Stimulated activated naive CD8-positive, alpha-beta T cell treated with anti-CD3 and anti-CD28 coated beads, Interleukin-15, Interleukin-2, amounts not matched to agents 100 ng/mL and 50 ng/mL, for 24 hours (primary cell): ENCODE measurements around the gene B3GALT5.

Source experiments
- H3K27ac Mint-ChIP-seq: one replicate; pipeline ENCODE4 v1.8.0; 2021; ENCODE audit warnings: mild to moderate bottlenecking, mixed read lengths
- H3K27me3 Mint-ChIP-seq: one replicate; pipeline ENCODE4 v1.8.0; 2021; ENCODE audit warnings: mixed read lengths
- H3K36me3 Mint-ChIP-seq: one replicate; pipeline ENCODE4 v1.8.0; 2021; ENCODE audit warnings: low read depth, mixed read lengths
- H3K4me1 Mint-ChIP-seq: one replicate; pipeline ENCODE4 v1.8.0; 2021; ENCODE audit warnings: low read depth, mixed read lengths
- H3K4me3 Mint-ChIP-seq: one replicate; pipeline ENCODE4 v1.8.0; 2021; ENCODE audit warnings: mild to moderate bottlenecking, mixed read lengths
- H3K9me3 Mint-ChIP-seq: one replicate; pipeline ENCODE4 v1.8.0; 2021; ENCODE audit warnings: mixed read lengths

Gene B3GALT5

DNA sequence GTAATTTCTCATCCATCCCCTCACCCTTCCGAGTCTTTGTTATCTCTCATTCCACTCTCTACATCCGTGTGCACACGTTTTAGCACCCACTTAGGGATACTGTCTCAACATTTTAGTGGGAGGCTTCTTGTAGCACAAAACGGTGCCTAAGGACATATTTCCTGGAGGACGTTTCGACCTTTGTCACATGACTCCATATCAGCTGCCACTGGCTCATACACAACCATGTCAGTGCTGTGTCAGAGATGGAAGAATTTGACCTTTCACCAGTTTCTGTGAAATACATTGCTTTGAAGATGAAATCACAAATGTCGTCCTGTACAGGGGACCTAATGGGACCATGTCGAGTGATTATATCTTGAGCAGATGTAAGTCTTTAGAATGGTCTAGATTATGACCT, 15.6 kb downstream of the B3GALT5 start:
- no peak overlapping the region for H3K27ac Mint-ChIP-seq
- no peaks in the 10 kb centered on the region for H3K36me3 Mint-ChIP-seq
- H3K4me1 Mint-ChIP-seq: no peaks in the 10 kb centered on the region
- peaks cover 6% of the 10 kb centered on the region for H3K9me3 Mint-ChIP-seq
- no peak overlapping the region for H3K4me3 Mint-ChIP-seq
- peaks cover 3% of the 10 kb centered on the region for H3K27me3 Mint-ChIP-seq

DNA sequence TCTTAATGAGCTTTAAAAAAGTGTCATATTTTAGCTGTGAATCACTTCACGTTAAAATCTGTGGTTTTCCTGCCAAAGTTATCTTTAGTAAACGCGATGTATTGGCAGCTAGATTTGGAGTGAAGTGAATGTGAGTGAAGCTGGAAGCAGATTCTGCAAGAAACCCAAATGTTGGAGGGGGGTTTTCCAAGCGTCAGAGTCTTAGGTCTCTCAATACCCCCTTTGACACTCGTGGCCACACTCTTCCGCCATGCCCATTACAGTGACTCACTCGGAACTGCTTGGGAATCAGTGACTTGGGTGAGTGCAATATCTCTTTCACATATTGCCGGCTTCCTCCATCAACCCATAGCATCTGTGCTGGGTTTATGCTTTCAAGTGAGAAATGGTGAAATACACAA, 17.5 kb downstream of the B3GALT5 start:
- Mint-ChIP-seq H3K4me3 (no peak overlapping the region), H3K27me3 (peaks cover 3% of the 10 kb centered on the region), H3K27ac (no peak overlapping the region), H3K4me1 (no peaks in the 10 kb centered on the region), H3K36me3 (no peaks in the 10 kb centered on the region), H3K9me3 (no peaks in the 10 kb centered on the region)

DNA sequence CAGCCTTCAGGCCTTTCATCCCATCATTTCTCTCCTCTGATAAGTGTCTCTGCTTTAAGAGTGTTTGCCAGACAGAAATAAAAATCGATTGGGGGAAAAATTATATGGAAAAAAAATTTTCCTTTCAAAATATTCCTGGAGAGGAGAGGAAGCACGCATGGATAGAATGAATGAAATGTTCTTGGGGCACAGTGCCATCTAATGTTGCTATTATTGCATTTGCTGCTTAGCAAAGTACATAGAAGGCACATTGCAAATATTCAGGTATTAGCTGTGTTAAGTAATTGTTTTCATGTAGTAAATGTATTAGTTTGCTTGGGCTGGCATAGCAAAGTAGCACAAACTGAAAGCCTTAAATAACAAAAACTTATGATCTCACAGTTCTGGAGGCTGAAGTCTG, 18.1 kb downstream of the B3GALT5 start:
- Mint-ChIP-seq H3K9me3 (no peaks in the 10 kb centered on the region), H3K36me3 (no peaks in the 10 kb centered on the region), H3K4me3 (no peak overlapping the region), H3K4me1 (no peaks in the 10 kb centered on the region), H3K27ac (no peak overlapping the region), H3K27me3 (peaks cover 3% of the 10 kb centered on the region)

DNA sequence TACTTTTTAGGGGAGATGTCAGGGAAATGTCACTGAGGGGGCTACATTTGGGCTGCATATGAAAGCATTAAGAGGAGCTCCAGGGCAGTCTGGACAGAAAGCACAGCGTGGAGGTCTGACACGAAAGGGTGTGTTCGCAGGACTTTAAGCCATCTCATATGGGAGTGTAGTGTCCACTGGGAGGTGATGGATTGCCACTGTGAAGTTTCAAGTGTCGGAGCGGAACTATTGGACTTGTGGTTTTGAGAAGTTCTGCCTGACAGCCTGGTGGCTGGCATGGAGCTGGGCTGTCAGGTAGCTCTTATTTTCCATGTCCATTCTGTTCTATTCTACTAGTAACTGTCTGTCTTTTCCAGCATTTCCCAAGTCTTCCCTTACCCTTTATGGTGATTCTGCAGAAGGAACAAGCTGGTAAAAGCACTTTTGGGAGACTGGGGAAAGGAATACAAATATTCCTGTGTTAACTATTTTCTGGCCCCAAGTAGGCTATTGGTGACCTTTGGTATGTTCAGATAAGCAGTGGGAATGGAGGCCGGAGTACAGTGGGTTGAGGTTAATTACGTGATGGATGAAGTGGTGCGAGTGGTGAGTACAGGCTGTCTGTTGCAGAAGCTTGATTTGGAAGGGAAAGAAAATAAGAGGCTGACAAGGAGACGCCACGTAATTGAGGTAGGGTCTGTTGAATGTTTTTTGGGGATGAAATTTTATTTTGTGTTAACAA, 19.3 kb downstream of the B3GALT5 start:
- Mint-ChIP-seq H3K9me3 (no peaks in the 10 kb centered on the region), H3K27me3 (peaks cover 3% of the 10 kb centered on the region), H3K36me3 (no peaks in the 10 kb centered on the region), H3K4me1 (no peaks in the 10 kb centered on the region), H3K4me3 (no peak overlapping the region), H3K27ac (no peak overlapping the region)

DNA sequence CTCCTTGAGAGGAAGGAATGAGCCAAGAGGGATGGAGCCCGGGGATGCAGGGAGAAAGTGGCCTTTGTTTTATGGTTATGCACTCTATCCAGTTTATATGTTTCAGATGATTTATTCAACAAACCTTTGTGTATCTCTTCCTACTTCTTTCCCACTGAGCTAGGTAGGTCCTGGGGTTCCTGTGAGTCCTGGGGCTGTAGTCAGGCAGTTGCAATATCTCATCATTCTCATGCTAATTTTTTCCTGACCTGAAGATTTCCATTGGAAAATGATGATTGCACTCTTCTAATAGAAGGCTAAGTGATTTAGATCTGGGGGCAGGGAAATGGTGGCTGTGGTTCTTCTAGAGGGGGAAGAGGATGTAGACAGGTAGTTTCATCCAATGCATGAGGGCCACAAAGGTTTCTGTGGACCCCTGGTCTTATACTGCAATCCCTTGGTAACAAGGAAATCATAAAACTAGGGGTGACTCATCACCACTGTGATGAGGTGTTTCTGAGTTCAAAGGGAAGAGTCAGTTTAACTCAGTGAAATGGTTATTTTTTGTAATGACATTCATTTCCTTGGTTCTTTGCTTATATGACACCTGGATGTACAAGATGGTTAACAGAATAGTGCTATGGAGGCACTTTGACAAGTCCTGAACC, 20.2 kb downstream of the B3GALT5 start:
- Mint-ChIP-seq H3K4me3 (no peak overlapping the region), H3K27me3 (peaks cover 3% of the 10 kb centered on the region), H3K4me1 (no peaks in the 10 kb centered on the region), H3K9me3 (no peaks in the 10 kb centered on the region), H3K27ac (no peak overlapping the region), H3K36me3 (no peaks in the 10 kb centered on the region)

DNA sequence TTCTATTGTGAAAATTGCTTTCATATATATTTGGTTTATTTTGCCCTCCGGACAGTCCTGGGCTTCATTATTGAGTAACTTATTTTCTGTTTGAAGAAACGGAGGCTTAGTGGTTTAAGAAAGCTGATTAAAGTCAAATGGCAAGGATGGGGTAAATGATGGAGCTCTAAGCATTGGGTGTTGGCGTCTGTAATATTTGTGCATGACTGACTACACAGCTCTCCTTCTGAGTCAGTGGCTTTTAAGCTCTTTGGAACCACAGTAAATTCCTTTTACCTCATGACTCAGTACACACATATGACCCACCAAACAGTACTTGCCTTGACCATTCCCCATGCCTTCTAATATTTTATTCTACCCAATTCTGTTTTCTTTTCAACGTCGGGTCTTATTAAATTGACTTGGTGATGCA, 21.0 kb downstream of the B3GALT5 start:
- Mint-ChIP-seq H3K4me3 (no peak overlapping the region), H3K27me3 (peaks cover 1% of the 10 kb centered on the region), H3K4me1 (no peaks in the 10 kb centered on the region), H3K36me3 (no peaks in the 10 kb centered on the region), H3K27ac (no peak overlapping the region), H3K9me3 (no peaks in the 10 kb centered on the region)

DNA sequence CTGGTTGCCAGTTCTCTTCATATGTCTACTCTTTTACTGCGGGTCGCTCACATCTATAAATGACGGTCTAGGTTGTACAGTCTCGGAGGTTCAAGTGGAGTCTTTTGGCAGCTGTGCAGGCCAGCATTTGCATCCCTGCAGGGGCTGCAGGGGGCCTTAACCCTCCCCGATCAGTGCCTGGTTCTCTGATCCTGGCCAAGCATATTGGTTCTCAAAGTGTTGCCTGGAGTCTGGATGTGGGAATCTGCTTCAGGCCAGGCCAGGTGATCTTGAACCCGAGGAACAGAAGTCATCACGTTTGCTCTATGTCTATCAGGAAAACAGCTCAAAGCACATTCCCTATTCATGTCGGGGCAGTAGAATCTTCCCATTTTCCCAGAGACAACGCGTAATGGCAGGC, 21.8 kb downstream of the B3GALT5 start:
- Mint-ChIP-seq H3K36me3 (no peaks in the 10 kb centered on the region), H3K4me1 (no peaks in the 10 kb centered on the region), H3K4me3 (no peak overlapping the region), H3K9me3 (no peaks in the 10 kb centered on the region), H3K27ac (no peak overlapping the region), H3K27me3 (peaks cover 4% of the 10 kb centered on the region)

DNA sequence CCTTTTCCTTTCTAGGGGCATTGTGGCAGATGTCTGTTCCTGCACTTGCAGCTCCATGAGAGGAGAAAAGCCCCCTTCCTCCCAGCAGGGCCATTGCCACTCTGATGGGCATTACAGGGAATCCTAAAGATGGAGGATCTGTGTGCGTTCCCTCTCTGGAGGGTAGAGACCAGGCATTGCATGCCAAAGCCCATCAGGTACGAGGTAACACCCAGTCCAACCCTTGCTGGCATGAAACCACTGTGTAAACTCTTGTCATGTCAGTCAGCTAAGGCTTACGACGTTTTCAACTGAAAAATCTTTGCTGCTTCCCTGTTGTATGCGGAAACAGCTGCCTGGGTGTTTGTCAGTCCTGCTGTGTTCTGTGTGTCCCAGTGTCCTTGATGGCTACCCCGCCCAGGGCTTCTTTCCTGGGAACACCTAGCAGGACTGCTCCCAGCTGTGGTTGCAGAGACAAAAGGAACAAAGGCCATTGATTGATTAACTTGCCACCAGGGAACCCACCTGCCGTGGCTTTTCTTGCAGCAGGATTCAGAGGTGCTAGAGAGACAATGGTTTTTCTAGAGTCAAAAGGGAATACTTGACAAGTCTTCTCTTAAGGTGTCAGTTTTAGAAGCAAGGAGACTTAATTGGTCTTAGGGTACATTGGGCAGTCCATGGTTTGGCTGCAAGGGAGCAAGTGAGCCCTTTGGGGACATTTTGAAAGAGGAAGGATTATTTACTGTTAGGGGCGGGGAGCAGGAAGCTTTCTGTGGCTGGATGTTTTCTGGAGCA, 24.6 kb downstream of the B3GALT5 start:
- no peak overlapping the region for H3K27ac Mint-ChIP-seq
- H3K27me3 Mint-ChIP-seq: peaks cover 8% of the 10 kb centered on the region
- H3K9me3 Mint-ChIP-seq: no peaks in the 10 kb centered on the region
- no peak overlapping the region for H3K4me3 Mint-ChIP-seq
- no peaks in the 10 kb centered on the region for H3K4me1 Mint-ChIP-seq
- no peaks in the 10 kb centered on the region for H3K36me3 Mint-ChIP-seq

DNA sequence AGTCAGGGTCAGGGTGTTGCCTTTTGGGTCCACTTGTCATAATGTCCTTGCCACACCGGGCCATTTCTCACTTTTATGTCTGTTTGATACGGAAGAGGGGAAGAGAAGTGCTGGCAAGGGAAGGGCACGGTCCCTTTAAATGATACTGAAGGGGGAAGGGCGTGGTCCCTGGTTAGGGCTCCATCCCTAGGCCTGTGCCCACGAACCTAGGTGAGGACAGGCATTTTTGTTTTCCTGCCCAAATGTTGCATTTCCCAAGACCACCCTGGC, 25.2 kb downstream of the B3GALT5 start:
- Mint-ChIP-seq H3K27me3 (peaks cover 8% of the 10 kb centered on the region), H3K4me3 (no peak overlapping the region), H3K9me3 (no peaks in the 10 kb centered on the region), H3K4me1 (no peaks in the 10 kb centered on the region), H3K36me3 (no peaks in the 10 kb centered on the region), H3K27ac (no peak overlapping the region)

DNA sequence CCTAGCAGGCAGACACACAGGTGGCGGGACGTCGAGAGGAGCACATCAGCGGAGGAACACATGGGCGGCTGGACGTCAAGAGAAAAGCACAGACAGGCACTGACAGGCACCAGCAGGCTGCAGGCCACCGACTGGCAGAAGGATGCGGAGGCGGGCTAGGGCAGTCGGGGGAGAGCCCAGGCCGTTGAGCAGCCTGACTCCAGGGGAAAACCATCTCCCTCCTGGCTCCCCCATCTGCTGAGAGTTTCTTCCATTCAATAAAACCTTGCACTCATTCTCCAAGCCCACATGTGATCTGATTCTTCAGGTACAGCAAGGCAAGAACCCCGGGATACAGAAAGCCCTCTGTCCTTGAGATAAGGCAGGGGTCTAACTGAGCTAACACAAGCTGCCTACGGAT, 25.5 kb downstream of the B3GALT5 start:
- Mint-ChIP-seq H3K9me3 (no peaks in the 10 kb centered on the region), H3K4me1 (no peaks in the 10 kb centered on the region), H3K4me3 (no peak overlapping the region), H3K36me3 (no peaks in the 10 kb centered on the region), H3K27me3 (peaks cover 8% of the 10 kb centered on the region), H3K27ac (no peak overlapping the region)

DNA sequence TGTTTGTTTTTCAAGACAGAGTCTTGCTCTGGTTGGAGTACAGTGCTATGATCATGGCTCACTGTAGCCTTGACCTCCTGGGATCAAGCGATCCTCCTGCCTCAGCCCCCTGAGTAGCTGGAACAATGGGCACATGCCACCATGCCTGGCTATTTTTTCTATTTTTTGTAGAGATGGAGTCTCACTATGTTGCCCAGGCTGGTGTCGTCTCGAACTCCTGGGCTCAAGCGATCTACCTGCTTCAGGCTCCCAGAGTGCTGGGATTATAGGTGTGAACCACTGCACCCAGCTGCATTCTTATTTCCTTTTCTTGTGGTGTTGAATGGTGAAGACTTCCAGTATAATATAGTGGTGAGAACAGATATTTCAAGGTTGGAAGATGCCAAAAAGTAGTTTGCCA, 28.0 kb downstream of the B3GALT5 start:
- Mint-ChIP-seq H3K4me1 (no peaks in the 10 kb centered on the region), H3K27me3 (peaks cover 8% of the 10 kb centered on the region), H3K36me3 (no peaks in the 10 kb centered on the region), H3K4me3 (no peak overlapping the region), H3K9me3 (no peaks in the 10 kb centered on the region), H3K27ac (no peak overlapping the region)

DNA sequence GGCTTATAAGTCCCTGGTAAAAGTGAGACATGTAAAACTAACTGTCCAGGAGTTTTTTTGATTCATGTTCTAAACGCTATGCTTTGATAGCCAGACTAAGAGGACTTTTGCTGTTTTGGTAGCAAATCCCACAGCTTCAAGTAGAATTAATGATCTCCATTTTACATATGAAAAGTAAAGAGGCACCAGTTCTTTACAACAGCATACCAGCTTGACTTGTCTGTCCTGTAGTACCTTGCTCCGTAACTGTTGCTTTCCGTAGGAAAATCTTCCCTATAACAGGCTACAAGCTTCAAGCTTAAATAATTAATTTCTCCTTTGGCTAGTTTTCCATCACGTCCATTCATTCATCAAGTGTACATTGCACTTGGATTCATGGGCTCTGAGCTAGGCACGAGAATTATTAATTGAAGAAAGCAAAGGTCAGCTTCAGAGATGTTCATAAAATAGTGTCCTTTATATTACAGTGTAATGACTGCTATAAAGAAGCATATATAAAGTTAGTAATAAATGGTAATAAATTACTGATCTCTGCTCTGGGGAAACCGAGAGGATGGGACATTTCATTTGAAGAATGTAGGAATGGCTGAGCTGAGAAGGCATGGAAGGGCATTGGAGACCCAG, 29.2 kb downstream of the B3GALT5 start:
- Mint-ChIP-seq H3K27ac (no peak overlapping the region), H3K27me3 (peaks cover 8% of the 10 kb centered on the region), H3K36me3 (no peaks in the 10 kb centered on the region)

DNA sequence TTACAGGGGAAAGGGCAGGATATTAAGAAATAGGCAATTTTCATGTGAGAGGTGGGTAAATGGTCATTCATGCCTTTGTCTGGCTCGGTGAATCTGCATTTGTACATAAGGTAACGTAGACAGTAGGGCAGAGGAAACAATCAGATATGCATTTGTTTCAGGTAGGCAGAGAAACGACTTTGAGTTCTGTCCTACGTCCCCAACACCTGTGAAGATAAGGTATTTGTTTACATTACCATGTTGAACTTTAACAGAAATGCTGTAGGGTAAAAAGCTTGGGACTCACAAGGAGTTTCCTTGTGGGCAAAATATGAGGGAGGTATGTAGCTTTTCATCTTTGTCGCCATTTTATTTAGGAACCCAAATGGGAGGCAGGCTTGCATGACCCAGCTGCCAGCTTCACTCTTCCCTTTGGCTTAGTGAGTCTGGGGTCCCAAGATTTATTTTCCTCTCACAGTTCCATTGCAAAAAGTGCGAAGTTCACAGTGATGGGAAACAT, 31.4 kb downstream of the B3GALT5 start:
- Mint-ChIP-seq H3K27ac (no peak overlapping the region), H3K27me3 (peaks cover 4% of the 10 kb centered on the region), H3K4me3 (no peak overlapping the region)

More for the DNA sequence above, 29.2 kb downstream of the B3GALT5 start:
- no peaks in the 10 kb centered on the region for H3K4me1 Mint-ChIP-seq
- no peaks in the 10 kb centered on the region for H3K9me3 Mint-ChIP-seq
- no peak overlapping the region for H3K4me3 Mint-ChIP-seq

DNA sequence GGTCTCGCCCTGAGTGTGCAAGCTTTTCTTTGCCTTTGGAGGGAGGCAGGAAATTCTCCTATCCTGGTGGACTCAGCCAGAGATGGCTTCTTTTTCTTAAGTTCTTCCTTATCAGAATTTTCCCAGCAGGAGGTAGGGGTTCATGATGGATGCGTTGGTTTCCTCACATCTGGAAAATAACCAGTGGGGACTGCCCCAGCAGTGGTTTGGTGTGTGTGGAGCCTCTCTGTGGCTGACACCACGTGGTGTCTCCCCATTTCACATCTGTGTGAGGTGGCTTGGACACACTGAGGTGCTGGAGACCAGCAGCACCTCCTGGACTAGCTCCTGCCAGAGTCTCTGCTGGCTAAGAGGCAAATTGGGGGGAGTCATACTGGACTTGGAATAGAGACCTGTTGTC, 32.6 kb downstream of the B3GALT5 start:
- no peak overlapping the region for H3K4me3 Mint-ChIP-seq
- peaks cover 4% of the 10 kb centered on the region for H3K27me3 Mint-ChIP-seq
- no peaks in the 10 kb centered on the region for H3K36me3 Mint-ChIP-seq
- H3K9me3 Mint-ChIP-seq: no peaks in the 10 kb centered on the region
- H3K27ac Mint-ChIP-seq: no peak overlapping the region
- H3K4me1 Mint-ChIP-seq: no peaks in the 10 kb centered on the region

More for the DNA sequence above, 31.4 kb downstream of the B3GALT5 start:
- H3K36me3 Mint-ChIP-seq: no peaks in the 10 kb centered on the region
- no peaks in the 10 kb centered on the region for H3K9me3 Mint-ChIP-seq
- H3K4me1 Mint-ChIP-seq: no peaks in the 10 kb centered on the region

DNA sequence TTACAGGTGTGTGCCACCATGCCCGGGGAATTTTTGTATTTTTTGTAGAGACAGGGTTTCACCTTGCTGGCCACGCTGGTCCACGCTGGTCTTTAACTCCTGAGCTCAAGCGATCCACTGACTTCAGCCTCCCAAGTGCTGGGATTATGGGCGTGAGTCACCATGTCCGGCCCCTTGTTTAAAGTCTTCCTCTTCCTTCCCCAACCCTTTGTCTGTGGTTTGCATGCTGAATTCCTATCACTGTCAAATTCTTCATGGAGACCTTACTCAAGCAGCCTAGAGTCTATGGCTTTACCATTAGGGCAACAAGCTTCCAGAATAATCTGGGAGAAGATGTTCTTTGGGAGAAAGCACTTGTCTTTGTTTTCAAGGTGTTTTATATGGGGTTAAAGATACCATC, 34.7 kb downstream of the B3GALT5 start:
- no peaks in the 10 kb centered on the region for H3K9me3 Mint-ChIP-seq
- no peaks in the 10 kb centered on the region for H3K36me3 Mint-ChIP-seq
- no peaks in the 10 kb centered on the region for H3K27me3 Mint-ChIP-seq
- H3K4me3 Mint-ChIP-seq: no peak overlapping the region
- H3K27ac Mint-ChIP-seq: no peak overlapping the region
- H3K4me1 Mint-ChIP-seq: no peaks in the 10 kb centered on the region
